ENCODE data around the gene KIAA1755.
"Not testable (repeated sequence)": the region's sequence is repeated elsewhere in the genome, so short reads cannot be mapped to it uniquely, and the experiment has no call there.

KIAA1755 gene

DNA sequence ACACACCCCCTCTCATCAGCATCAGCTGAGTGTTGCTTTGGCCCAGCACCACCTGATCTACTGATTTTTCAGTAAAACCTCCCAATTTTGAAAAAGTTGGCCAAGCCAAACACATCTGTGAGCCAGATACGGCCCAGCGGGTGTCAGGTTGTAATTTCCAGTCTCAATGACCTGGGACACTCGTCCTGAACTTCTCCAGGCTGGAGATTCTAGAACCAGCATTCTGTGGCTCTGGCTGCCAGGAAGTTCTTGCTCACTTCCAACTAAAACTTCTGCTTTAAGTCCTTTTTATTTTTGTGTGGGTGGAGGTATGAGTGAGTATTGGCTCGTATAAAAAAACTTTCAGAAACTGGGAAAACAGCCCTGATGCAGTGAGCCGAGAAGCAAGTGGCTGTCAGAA lies 5.1 kb downstream of the KIAA1755 start:
- H3K4me2 ChIP-seq (ENCODE audit: low read depth, low read length, poor library complexity, severe bottlenecking): no peak overlapping the region

DNA sequence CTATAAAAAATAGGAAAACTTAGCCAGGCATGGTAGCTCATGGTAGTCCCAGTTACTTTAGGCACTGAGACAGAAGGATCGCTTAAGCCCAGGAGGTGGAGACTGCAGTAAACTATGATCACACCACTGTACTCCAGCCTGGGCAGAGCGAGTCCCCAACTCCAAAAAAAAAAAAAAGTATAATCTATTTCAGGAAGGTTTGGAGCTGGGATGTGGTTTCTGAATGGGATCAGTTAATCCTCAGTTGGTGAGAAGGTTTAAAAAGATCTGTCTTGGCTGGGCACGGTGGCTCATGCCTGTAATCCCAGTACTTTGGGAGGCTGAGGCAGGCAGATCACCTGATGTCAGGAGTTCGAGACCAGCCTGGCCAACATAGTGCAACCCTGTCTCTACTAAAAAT lies 5.9 kb downstream of the KIAA1755 start:
- H2AFZ ChIP-seq (ENCODE audit: low read length); H3K9ac ChIP-seq (ENCODE audit: low read depth, low read length, poor library complexity, severe bottlenecking); H3K4me1 ChIP-seq (ENCODE audit: insufficient read depth, low read length, poor library complexity, severe bottlenecking); H3K9me2 ChIP-seq (replicated peaks; ENCODE audit: low read depth, low read length); H3K79me2 ChIP-seq (ENCODE audit: insufficient read depth, low read length); H3K27me3 ChIP-seq (ENCODE audit: insufficient read depth, low read length, poor library complexity, severe bottlenecking); H3K4me3 ChIP-seq (ENCODE audit: low read length, poor library complexity, severe bottlenecking); H3F3A ChIP-seq (ENCODE audit: low read depth); H3K4me2 ChIP-seq (ENCODE audit: low read depth, low read length, poor library complexity, severe bottlenecking); H4K20me1 ChIP-seq (ENCODE audit: insufficient read depth, low read length, poor library complexity, severe bottlenecking); H3K9me3 ChIP-seq (ENCODE audit: insufficient read depth, low read depth, low read length); H3K36me3 ChIP-seq (ENCODE audit: insufficient read depth, low read length): not testable (repeated sequence)

More for the DNA sequence above, 5.1 kb downstream of the KIAA1755 start:
- no peaks in the 10 kb centered on the region for H3K9me2 ChIP-seq (replicated peaks; ENCODE audit: low read depth, low read length)
- no peaks in the 10 kb centered on the region for H3K79me2 ChIP-seq (ENCODE audit: insufficient read depth, low read length)
- no peaks in the 10 kb centered on the region for H3K36me3 ChIP-seq (ENCODE audit: insufficient read depth, low read length)
- no peaks in the 10 kb centered on the region for H3K4me1 ChIP-seq (ENCODE audit: insufficient read depth, low read length, poor library complexity, severe bottlenecking)
- H2AFZ ChIP-seq (ENCODE audit: low read length): no peak overlapping the region
- no peaks in the 10 kb centered on the region for H3K9me3 ChIP-seq (ENCODE audit: insufficient read depth, low read depth, low read length)
- TF ChIP-seq EZH2phosphoT487 (IDR thresholded peaks at IDR 0.05; ENCODE audit: borderline replicate concordance): no peak
- TF ChIP-seq, protein P1, sequence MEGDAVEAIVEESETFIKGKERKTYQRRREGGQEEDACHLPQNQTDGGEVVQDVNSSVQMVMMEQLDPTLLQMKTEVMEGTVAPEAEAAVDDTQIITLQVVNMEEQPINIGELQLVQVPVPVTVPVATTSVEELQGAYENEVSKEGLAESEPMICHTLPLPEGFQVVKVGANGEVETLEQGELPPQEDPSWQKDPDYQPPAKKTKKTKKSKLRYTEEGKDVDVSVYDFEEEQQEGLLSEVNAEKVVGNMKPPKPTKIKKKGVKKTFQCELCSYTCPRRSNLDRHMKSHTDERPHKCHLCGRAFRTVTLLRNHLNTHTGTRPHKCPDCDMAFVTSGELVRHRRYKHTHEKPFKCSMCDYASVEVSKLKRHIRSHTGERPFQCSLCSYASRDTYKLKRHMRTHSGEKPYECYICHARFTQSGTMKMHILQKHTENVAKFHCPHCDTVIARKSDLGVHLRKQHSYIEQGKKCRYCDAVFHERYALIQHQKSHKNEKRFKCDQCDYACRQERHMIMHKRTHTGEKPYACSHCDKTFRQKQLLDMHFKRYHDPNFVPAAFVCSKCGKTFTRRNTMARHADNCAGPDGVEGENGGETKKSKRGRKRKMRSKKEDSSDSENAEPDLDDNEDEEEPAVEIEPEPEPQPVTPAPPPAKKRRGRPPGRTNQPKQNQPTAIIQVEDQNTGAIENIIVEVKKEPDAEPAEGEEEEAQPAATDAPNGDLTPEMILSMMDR (conservative IDR thresholded peaks at IDR 0.05; ENCODE audit: low read length): no peak
- no peak overlapping the region for H3K4me3 ChIP-seq (ENCODE audit: low read length, poor library complexity, severe bottlenecking)
- H3K9ac ChIP-seq (ENCODE audit: low read depth, low read length, poor library complexity, severe bottlenecking): no peak overlapping the region
- H3F3A ChIP-seq (ENCODE audit: low read depth): no peaks in the 10 kb centered on the region
- no peaks in the 10 kb centered on the region for H4K20me1 ChIP-seq (ENCODE audit: insufficient read depth, low read length, poor library complexity, severe bottlenecking)
- H3K27me3 ChIP-seq (ENCODE audit: insufficient read depth, low read length, poor library complexity, severe bottlenecking): no peaks in the 10 kb centered on the region

DNA sequence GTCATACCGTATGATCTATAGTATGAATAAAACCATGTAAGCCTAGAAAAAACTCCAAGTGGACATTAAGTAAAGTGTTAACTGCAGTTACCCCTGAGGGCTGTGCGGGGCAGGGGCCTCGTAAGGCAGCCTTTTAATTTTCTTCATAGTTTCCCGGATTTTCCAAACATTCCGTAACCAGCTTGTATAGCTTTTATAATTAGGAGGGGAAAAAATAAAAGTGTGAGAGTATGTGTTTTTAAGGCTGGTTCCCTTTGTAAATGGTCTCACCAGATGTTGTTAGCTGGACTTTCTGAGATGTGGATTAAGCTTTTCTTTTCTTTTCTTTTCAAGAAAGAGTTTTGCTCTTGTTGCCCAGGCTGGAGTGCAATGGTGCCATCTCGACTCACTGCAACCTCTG lies 7.0 kb downstream of the KIAA1755 start:
- H3K9ac ChIP-seq (ENCODE audit: low read depth, low read length, poor library complexity, severe bottlenecking): no peak overlapping the region
- H3K9me3 ChIP-seq (ENCODE audit: insufficient read depth, low read depth, low read length): no peaks in the 10 kb centered on the region

More for the DNA sequence above, 7.0 kb downstream of the KIAA1755 start:
- Histone ChIP-seq H3K9me2 (replicated peaks; ENCODE audit: low read depth, low read length) (no peaks in the 10 kb centered on the region), H3K27me3 (ENCODE audit: insufficient read depth, low read length, poor library complexity, severe bottlenecking) (no peaks in the 10 kb centered on the region), H3F3A (ENCODE audit: low read depth) (no peaks in the 10 kb centered on the region), H3K79me2 (ENCODE audit: insufficient read depth, low read length) (no peaks in the 10 kb centered on the region), H3K36me3 (ENCODE audit: insufficient read depth, low read length) (no peaks in the 10 kb centered on the region), H3K4me2 (ENCODE audit: low read depth, low read length, poor library complexity, severe bottlenecking) (no peak overlapping the region), H3K4me1 (ENCODE audit: insufficient read depth, low read length, poor library complexity, severe bottlenecking) (no peaks in the 10 kb centered on the region), H3K4me3 (ENCODE audit: low read length, poor library complexity, severe bottlenecking) (no peak overlapping the region), H2AFZ (ENCODE audit: low read length) (no peak overlapping the region), H4K20me1 (ENCODE audit: insufficient read depth, low read length, poor library complexity, severe bottlenecking) (no peaks in the 10 kb centered on the region)
- no peak for TF ChIP-seq EZH2phosphoT487 (IDR thresholded peaks at IDR 0.05; ENCODE audit: borderline replicate concordance)
- TF ChIP-seq, protein P1 (conservative IDR thresholded peaks at IDR 0.05; ENCODE audit: low read length): no peak
